GM12801 (cell line): ENCODE results near the gene UTP4.

Source experiments
- CTCF ChIP-seq: IDR thresholded peaks from one replicate; pipeline ENCODE4 v1.5.1; 2011; ENCODE audit warnings: control low read depth; ENCODE audit not compliant: insufficient read length; ENCODE audit errors: extremely low read depth

Gene UTP4

DNA sequence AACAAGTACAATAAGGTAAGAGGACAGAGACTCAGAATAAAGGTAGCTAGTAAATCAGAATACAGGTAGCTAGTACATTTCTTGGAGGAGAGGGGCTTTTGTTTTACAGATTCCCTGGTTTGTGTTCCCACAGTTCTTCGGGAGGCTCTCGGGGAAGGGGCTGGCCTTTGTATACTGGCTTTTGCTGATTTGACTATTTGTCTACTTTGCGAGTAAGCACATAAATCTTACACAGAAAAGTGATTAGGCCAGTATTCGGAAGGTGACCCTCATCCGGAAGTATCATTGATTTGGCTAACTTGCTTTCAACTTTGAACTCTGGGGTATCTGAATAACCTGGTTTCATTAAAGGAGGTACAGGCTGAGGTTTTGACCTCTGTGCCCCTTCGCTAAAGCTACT is 33.1 kb downstream of the UTP4 start:
- no peak for TF ChIP-seq CTCF

DNA sequence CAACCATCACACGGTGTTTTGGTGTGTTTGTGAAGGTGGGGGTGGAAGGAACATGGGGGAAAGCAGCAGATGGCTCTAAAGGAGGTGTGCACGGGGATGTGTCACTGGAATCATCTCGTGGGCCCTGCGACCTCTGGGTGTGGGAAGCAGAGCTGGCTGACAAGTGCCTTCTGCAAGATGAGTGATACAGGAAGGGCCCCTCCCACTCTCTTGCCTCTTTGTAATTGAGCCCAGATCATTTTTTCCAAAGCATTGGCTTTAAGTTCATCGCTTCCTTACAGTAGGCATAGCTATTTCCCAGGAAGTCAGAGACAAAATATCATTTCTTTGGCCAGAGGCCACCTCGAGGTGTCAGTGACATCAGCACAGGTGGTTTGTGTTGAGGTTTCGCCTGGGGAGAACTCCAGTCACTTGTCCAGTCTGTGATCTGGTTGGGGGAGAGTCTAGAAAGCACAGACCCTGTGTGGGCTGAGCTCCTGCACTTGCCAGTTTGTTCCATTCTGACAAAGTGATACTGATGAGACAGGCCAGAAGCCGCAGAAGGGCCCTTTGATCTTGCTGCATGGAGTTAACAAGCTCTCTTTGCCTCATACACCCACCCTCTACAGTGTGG is 33.9 kb downstream of the UTP4 start:
- TF ChIP-seq CTCF = no peak

DNA sequence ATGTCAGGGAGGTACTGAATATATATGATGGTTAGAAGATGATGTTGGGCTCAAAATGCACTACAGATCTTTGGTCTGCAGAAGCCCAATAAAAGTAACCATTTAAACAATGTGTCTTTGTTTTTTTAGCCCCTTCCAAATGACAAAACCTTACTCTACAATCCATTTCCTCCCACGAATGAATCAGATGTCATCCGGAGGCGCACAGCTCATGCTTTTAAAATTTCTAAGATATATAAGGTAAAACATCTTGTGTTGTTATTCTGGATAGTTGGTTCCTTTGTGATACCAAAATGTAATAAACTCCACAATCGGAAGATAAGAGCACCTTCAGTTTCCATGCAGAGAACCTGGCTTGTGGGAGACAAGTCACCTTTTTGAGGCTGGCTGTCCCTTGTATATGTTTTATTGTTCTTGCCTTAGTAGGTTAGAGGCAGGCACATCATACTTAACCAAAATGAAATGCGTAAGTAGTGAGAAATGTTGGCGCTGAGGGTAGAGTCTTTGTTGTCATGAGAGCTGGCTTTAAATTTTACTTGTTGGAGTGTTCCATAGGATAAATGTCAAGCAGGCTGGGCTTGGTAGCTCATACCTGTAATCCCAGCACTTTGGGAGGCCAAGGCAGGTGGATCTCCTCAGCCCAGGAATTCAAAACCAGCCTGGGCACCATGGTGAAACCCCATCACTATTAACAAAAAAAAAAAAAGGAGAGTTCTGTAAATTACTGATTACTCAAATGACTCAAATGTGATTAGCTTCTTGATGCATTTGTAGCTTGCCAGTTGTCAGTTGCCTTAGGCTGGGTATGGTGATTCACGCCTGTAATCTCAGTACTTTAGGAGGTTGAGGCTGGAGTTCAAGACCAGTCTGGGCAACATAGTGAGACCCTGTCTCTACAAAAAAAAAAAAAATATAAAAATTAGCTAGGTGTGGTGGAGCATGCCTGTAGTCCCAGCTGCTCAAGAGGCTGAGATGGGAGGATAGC is 34.8 kb downstream of the UTP4 start:
- TF ChIP-seq CTCF = no peak

DNA sequence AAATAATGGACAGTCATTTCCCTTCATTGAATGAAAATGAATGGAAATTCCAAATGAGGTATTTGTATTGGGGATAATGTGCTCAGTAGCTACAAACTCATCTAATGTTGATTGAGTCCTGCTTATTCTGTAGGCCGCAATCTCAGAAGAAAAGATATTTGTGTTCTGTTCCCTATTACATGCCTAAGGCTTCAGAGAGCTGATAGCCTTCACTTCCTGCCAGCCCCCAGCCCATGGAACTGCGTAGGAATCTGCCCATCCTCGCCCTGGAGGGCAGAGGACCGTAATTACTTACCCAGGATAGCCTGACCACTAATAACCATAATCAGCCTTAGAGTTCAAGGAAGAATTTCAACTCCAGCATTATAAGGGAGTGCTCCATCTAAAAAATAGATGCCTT is 36.6 kb downstream of the UTP4 start:
- TF ChIP-seq CTCF = no peak

- TF ChIP-seq CTCF = no peak
Measured at GRCh38 chr16:69169607-69170352, 37.3 kb downstream of the UTP4 start.

- TF ChIP-seq CTCF = no peak
Measured at GRCh38 chr16:69171325-69172084, 39.1 kb downstream of the UTP4 start.
